NCI-H2171 (cell line): ENCODE results near the gene PSMD2.

Experiments
- DNase-seq: peaks from one replicate; lab custom pipeline; 2025; lab: John Stamatoyannopoulos, UW

Gene PSMD2

GRCh38 chr3:184317201-184317600 lies 18.2 kb downstream of the PSMD2 start:
- no peak for DNase-seq

- DNase-seq = peak; percentile 38
Measured at GRCh38 chr3:184320104-184320445, 21.0 kb downstream of the PSMD2 start.

GRCh38 chr3:184321666-184322065 lies 22.6 kb downstream of the PSMD2 start:
- DNase-seq = no peak

DNA sequence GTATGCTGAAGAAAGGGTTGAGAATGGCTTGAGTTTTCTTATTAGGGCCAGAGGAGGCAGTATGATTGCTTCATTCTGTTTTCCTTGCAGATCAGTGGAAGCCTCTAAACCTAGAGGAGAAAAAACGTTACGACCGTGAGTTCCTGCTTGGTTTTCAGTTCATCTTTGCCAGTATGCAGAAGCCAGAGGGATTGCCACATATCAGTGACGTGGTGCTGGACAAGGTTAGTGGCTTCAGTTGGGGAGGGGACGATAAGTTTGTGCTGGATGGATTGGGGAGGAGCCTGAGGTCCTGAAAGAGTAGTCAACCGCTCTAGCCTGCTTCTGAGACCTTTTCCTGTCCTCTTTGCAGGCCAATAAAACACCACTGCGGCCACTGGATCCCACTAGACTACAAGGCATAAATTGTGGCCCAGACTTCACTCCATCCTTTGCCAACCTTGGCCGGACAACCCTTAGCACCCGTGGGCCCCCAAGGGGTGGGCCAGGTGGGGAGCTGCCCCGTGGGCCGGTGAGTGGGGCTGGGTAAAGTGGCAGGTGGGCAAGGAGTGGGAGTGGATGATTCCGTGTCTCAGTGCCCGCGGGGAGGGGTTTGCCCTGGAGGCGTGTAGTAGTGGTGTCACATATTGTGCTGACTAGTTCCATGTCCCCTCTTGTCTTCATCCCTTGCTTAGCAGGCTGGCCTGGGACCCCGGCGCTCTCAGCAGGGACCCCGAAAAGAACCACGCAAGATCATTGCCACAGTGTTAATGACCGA lies 23.9 kb downstream of the PSMD2 start:
- no peak for DNase-seq

- no peak for DNase-seq
Measured at GRCh38 chr3:184323696-184324095, 24.7 kb downstream of the PSMD2 start.

DNA sequence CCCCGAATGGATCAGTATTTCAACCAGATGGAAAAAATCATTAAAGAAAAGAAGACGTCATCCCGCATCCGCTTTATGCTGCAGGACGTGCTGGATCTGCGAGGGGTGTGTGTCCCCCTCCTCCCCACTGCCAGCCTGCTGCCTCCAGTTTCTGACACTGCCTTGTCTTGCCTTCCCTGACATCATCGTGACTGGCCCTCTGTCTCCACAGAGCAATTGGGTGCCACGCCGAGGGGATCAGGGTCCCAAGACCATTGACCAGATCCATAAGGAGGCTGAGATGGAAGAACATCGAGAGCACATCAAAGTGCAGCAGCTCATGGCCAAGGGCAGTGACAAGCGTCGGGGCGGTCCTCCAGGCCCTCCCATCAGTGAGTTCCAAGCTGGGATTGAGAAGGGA lies 26.2 kb downstream of the PSMD2 start:
- no peak for DNase-seq

DNA sequence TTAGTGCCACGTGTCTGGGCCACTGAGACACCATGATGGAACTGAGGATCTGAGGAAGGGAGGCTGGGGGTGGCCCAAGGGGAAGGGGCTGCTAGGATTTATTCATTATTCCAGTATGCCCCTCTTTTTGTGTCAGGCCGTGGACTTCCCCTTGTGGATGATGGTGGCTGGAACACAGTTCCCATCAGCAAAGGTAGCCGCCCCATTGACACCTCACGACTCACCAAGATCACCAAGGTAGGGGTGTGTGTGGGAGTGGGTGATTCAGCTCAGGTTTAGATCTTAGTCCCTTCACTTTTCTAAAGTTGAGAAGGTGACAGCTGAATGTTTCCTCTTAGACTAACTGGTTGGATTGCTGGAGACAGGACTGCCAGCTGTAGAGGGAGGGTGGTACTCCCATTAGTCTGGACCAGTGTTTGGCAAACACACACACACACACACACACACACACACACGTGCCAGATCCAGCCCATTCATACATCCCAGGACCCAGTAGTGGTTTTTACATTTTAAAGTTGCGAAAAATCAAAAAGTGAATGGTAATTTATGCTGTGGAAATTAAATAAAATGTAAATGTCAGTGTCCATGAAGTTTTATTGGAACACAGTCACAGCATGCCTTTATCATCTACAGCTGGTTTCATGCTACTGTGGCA lies 26.8 kb downstream of the PSMD2 start:
- DNase-seq = no peak

DNA sequence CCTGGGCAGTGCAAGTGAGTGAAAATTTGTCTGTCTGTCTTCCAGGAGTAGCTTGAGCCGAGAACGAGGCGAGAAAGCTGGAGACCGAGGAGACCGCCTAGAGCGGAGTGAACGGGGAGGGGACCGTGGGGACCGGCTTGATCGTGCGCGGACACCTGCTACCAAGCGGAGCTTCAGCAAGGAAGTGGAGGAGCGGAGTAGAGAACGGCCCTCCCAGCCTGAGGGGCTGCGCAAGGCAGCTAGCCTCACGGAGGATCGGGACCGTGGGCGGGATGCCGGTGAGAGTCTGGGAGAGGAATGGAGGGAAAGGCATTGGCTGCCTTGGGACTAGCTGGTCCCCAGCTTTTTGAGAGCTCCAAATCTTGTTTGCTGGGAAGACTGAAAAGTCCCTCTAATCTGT lies 28.1 kb downstream of the PSMD2 start:
- no peak for DNase-seq

DNA sequence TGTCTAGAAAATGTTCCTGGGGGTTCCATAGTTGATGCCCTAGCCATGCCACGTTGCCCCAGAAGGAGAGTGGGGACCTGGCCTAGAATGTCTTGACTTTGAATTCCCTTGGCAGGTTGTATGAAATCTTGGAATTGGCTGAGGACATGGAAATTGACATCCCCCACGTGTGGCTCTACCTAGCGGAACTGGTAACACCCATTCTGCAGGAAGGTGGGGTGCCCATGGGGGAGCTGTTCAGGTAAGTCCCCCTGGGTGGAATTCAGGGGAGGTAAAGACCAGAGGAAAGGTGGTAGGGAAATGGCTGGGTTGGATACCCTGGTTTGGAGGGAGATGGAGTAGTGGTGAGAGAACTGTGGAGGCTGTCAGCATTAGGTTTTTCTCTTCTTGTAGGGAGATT lies 29.5 kb downstream of the PSMD2 start:
- no peak for DNase-seq

- DNase-seq = no peak
Measured at GRCh38 chr3:184332370-184333090, 33.5 kb downstream of the PSMD2 start.

GRCh38 chr3:184333190-184333589 lies 34.1 kb downstream of the PSMD2 start:
- no peak for DNase-seq

DNA sequence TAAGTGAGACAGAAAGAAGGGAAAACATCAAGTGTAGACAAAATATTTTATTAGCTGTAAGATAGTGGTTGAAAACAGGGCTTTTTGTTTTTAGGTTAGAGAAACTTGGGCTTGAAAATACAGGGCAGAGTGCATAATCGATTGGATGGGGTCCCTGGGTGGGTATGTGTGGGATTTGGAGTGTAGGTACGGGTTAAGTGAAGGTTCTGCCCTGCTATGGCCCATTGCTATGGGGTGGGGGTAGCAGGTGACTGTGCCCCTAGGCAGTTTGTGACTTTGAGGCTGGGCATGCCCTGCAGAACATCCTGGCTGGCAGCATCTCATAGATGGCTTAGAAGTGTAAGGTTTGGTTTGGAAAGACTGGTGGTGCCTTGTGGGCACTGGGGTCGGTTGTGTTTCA lies 34.7 kb downstream of the PSMD2 start:
- DNase-seq = no peak

DNA sequence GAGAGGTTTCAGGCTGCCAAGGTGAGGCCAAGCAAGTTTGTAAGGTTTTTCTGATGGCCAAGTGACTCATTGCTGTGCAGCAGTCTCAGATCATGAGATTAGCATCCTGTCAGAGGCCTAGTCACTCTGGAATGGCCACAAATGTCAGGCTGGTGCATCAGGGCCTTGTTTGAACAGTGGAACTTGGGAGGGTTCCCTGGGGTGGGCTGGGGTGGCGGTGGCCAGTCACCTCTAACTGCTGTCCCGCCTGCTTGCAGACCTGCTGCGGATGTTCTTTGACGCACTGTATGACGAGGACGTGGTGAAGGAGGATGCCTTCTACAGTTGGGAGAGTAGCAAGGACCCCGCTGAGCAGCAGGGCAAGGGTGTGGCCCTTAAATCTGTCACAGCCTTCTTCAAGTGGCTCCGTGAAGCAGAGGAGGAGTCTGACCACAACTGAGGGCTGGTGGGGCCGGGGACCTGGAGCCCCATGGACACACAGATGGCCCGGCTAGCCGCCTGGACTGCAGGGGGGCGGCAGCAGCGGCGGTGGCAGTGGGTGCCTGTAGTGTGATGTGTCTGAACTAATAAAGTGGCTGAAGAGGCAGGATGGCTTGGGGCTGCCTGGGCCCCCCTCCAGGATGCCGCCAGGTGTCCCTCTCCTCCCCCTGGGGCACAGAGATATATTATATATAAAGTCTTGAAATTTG lies 35.6 kb downstream of the PSMD2 start:
- DNase-seq = no peak

- no peak for DNase-seq
Measured at GRCh38 chr3:184335291-184335660, 36.2 kb downstream of the PSMD2 start.

- DNase-seq = peak; percentile 79
Measured at GRCh38 chr3:184335661-184336546, 36.9 kb downstream of the PSMD2 start.

DNA sequence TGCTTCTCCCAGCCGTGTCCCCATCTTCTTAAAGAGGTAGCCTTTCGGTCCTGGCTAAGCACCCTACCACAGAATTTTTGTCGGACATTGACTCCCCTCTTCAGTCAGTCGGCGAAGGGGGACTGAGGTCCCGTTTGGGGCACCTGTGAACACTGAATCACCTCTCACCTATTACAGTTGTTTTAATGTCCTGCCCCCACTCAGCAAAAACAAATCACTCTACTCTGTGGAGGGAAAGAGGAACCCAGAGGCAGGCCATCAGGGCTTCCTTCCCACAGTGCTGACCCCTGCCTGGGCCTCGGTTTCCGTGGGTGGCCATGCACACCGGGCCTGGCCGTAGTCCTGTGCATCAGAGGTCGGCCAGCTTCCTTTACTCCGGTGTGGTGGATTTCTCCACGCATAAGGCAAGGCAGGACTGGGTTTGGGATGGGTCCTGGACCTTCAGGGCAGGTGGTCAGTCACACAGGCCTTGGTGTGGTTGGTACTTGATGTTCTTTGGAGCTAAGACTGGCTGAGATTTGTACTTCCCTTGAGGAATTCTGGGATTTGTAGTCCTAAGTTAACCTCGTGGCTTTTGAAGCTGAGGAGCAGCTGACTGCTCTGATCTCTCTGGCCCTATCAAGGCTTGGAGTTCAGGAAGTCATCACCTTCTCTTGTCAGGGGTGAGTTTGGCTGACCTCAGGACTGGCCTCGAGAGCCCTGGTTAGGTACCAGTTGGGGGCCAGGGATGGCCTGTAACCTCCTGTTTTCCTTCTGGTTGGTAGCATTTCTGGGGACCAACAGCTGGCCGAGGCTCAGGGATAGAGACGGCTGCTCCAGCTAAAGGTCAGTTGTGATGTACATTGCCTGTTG lies 37.7 kb downstream of the PSMD2 start:
- DNase-seq = peak; percentile 15

DNA sequence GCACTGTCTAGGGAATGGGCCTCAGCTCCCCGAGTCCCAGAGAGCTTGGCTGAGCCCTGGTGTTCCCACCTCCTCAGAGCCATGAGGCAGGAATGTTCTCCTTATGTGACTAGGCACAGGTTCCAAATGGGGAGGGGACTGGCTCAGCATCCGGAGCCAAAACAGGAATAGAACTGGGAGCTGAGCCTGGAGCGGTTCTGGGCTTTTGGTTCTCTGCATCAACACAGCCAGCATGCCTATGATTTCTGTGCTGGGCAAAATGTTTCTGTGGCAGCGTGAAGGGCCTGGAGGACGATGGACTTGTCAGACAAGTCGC lies 38.3 kb downstream of the PSMD2 start, which contains the start of gene FAM131A:
TSS of gene FAM131A (plus strand) at position 202 of the 316 bp plus-strand sequence. CDS start at position 233, 31 bp downstream.
- DNase-seq = no peak

DNA sequence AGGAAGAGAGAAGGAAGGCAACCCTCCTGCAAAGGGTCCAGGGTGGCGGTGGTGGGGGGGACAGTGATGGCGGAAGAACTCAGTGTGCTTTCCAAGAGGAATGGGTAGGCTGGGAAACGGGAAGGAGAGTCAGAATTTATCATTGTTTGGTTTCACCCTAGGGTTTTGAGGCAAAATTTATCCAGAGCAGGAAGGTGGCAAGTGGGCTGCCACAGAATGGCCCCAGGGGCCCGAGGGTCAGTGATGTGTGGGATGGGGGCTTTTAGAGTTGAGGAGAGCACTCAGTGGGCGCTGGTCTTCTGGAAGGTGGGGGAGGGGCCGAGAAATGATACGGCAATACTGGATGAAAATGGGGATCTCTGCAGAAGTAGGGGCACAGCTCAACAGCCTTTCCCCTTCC lies 38.9 kb downstream of the PSMD2 start:
- DNase-seq = no peak

DNA sequence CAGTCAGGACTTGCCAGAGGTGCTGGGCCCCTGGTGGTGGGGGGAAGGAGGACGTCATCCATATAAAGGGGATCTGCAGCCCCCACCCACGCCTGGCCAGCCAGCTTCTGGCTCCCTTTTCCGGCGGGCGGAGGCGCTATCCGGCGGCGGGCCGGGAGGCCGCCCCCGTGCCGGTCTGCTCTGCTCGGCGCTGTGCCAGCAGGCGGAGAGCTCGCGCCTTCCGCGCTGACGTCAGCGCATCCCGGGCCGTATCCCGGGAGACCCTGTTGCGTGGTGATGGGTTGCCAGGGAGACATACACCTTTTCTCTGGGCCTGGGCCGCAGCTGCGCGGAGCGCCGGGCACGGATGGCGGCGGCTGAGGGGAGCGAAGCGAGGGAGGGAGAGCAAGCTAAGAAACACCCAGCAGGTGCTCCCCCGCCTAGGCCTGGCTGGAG lies 39.5 kb downstream of the PSMD2 start:
- DNase-seq = peak; percentile 96

- DNase-seq = peak; percentile 74
Measured at GRCh38 chr3:184339001-184339400, 40.0 kb downstream of the PSMD2 start.
